GM12892 (cell line): ENCODE results near the gene WFDC6.

ENCODE experiments used
- POLR2A ChIP-seq: IDR thresholded peaks from 2 replicates; pipeline ENCODE4 v1.6.1; 2011; ENCODE audit warnings: low read depth, low read length, control low read depth
- POLR2AphosphoS5 ChIP-seq: IDR thresholded peaks from 2 replicates; pipeline ENCODE4 v1.6.1; 2011; ENCODE audit warnings: low read depth, low read length, control low read depth
- TAF1 ChIP-seq: IDR thresholded peaks from 2 replicates; pipeline ENCODE4 v1.6.1; 2011; ENCODE audit warnings: low read depth, mild to moderate bottlenecking, control low read depth, low read length, borderline replicate concordance

DNA sequence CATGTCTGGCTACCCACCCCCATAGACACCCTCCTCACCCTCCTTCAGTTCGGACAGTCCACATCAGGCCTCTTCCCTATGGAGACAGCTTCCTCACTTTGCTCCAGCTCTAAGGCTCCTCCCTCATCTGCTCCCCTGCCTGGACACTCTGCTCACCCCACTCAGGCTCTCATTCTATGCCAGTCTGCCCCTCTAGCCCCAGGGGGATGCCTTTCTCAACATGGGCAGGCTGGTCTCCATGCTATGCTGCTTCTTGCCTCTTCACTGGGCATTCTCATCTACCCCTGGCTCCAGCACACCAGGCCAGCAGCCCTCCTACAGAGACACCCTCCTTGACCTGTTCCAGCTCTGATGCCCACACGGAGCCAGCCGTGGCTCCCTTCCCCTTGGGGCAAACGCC lies 39.9 kb upstream of the WFDC6 start, which contains the start of gene WFDC8:
- no peak for TF ChIP-seq POLR2A
- no peak for TF ChIP-seq POLR2AphosphoS5
- no peak for TF ChIP-seq TAF1
